HepG2 (cell line): ENCODE results near the gene ATP7B. TPM values are rescaled to one million over a fixed set of nuclear protein-coding genes. Genes with fewer than 3 reads are reported as not detected.

Experiments used
- ELF4 ChIP-seq: sonication (generic); formaldehyde crosslinking; IDR thresholded peaks from 2 replicates; pipeline ENCODE4 v1.5.0; 2020; ENCODE audit warnings: missing genetic modification reagents, mild to moderate bottlenecking, moderate library complexity, borderline replicate concordance
- KIAA2018 ChIP-seq: sonication (generic); formaldehyde crosslinking; IDR thresholded peaks from 2 replicates; pipeline ENCODE4 v1.5.0; 2020; ENCODE audit warnings: mild to moderate bottlenecking, missing genetic modification reagents, borderline replicate concordance
- KLF15 ChIP-seq: sonication (generic); formaldehyde crosslinking; IDR thresholded peaks from 2 replicates; pipeline ENCODE4 v1.8.1; 2023; ENCODE audit warnings: borderline replicate concordance, mild to moderate bottlenecking, inconsistent platforms, missing genetic modification reagents, mixed read lengths
- MAFK ChIP-seq, 2 experiments: IDR thresholded peaks in 1 of 2; conservative IDR thresholded peaks in 1 of 2; 2 replicates each; pipeline ENCODE4 v1.6.1; 2011; ENCODE audit warnings: improper control_type of control experiment in 2 of 2, low read length in 2 of 2
- NBN ChIP-seq: fragments of 450-650 bp; conservative IDR thresholded peaks from 2 replicates; pipeline ENCODE4 v1.6.1; 2017
- PITX1 ChIP-seq: sonication (generic); formaldehyde crosslinking; IDR thresholded peaks from 2 replicates; pipeline ENCODE4 v1.5.1; 2020; ENCODE audit warnings: mild to moderate bottlenecking, missing genetic modification reagents
- PRMT3 ChIP-seq: sonication (generic); formaldehyde crosslinking; IDR thresholded peaks from 2 replicates; pipeline ENCODE4 v1.8.1; 2022; ENCODE audit warnings: low read depth, mild to moderate bottlenecking, moderate library complexity, missing genetic modification reagents, borderline replicate concordance
- SSRP1 ChIP-seq: IDR thresholded peaks from 2 replicates; pipeline ENCODE4 v1.6.1; 2016; ENCODE audit warnings: control low read depth
- ZC3H4 ChIP-seq: sonication (generic); formaldehyde crosslinking; IDR thresholded peaks from 2 replicates; pipeline ENCODE4 v1.4.0; 2020; ENCODE audit warnings: missing genetic modification reagents, borderline replicate concordance
- ZNF225 ChIP-seq: sonication (generic); formaldehyde crosslinking; IDR thresholded peaks from 2 replicates; pipeline ENCODE4 v1.4.0; 2020; ENCODE audit warnings: mild to moderate bottlenecking, missing genetic modification reagents
- ZNF354B ChIP-seq: sonication (generic); formaldehyde crosslinking; IDR thresholded peaks from 2 replicates; pipeline ENCODE4 v1.8.0; 2022; ENCODE audit warnings: mild to moderate bottlenecking, missing genetic modification reagents
- ZNF414 ChIP-seq: sonication (generic); formaldehyde crosslinking; IDR thresholded peaks from 2 replicates; pipeline ENCODE4 v1.5.0; 2020; ENCODE audit warnings: missing genetic modification reagents
- ZNF550 ChIP-seq: sonication (generic); formaldehyde crosslinking; IDR thresholded peaks from 2 replicates; pipeline ENCODE4 v1.4.0; 2020; ENCODE audit warnings: mild to moderate bottlenecking, missing genetic modification reagents, borderline replicate concordance
- ZNF598 ChIP-seq: sonication (generic); formaldehyde crosslinking; IDR thresholded peaks from 2 replicates; pipeline ENCODE4 v1.5.1; 2020; ENCODE audit warnings: mild to moderate bottlenecking, missing genetic modification reagents, borderline replicate concordance
- ZNF615 ChIP-seq: sonication (generic); formaldehyde crosslinking; IDR thresholded peaks from 2 replicates; pipeline ENCODE4 v1.5.0; 2020; ENCODE audit warnings: mild to moderate bottlenecking, missing genetic modification reagents, borderline replicate concordance
- ZNF776 ChIP-seq: sonication (generic); formaldehyde crosslinking; IDR thresholded peaks from 2 replicates; pipeline ENCODE4 v1.4.0; 2020; ENCODE audit warnings: mild to moderate bottlenecking, missing genetic modification reagents
- polyA plus RNA-seq, 8 experiments: library from polyadenylated mRNA; depleted of rRNA in 3 of 8; stranded (reverse) in 7 of 8; unstranded in 1 of 8; fragments of >200 nt; fragmentation: Illumina TruSeq in 4 of 8; extraction: Trizol in 4 of 8; gene quantifications; 2 replicates each; pipeline versions ENCODE4 v1.2.1 to v1.2.3, GENCODE V29; 2011 to 2016; ENCODE audit warnings: low read depth in 4 of 8, missing spikeins in 1 of 8, mixed read lengths in 1 of 8; ENCODE audit not compliant: insufficient read depth in 1 of 8
- total RNA-seq, 5 experiments: library from RNA; depleted of rRNA; stranded (reverse); fragments of >200 nt; fragmentation: Illumina TruSeq; extraction: Trizol; gene quantifications; 2 replicates each; pipeline ENCODE4 v1.2.3, GENCODE V29; 2016; ENCODE audit warnings: low read depth in 1 of 5
- TF ChIP-seq, protein P1 (sequence below): sonication (generic); formaldehyde crosslinking; IDR thresholded peaks from 2 replicates; pipeline ENCODE4 v1.9.0; 2021; ENCODE audit warnings: missing genetic modification reagents, mild to moderate bottlenecking, borderline replicate concordance
- TF ChIP-seq, protein P2 (sequence below): sonication (generic); formaldehyde crosslinking; IDR thresholded peaks from 2 replicates; pipeline ENCODE4 v1.5.0; 2020; ENCODE audit warnings: mild to moderate bottlenecking, low read depth, missing genetic modification reagents, borderline replicate concordance

The ATP7B gene
- total and polyA plus RNA-seq, 2 of the 13 experiments (the other 11 are each of a cell fraction or from before 2014, with no cell fraction given) = 31.8 to 57.4 TPM

- TF ChIP-seq KIAA2018 (CRISPR knock-in tag) = no peak; the same call in 1 of the 2 replicates
- no peak for TF ChIP-seq NBN
- no peak for TF ChIP-seq MAFK (conservative IDR thresholded peaks at IDR 0.05 in 1 of 2, IDR thresholded peaks at IDR 0.05 in 1 of 2; ENCODE audit: low read length in 2 of 2)
- TF ChIP-seq ZNF414 = peak; percentile 99
- TF ChIP-seq ZNF550 (CRISPR knock-in tag) = peak; percentile 65; the same call in 1 of the 2 replicates
- TF ChIP-seq, protein P1, sequence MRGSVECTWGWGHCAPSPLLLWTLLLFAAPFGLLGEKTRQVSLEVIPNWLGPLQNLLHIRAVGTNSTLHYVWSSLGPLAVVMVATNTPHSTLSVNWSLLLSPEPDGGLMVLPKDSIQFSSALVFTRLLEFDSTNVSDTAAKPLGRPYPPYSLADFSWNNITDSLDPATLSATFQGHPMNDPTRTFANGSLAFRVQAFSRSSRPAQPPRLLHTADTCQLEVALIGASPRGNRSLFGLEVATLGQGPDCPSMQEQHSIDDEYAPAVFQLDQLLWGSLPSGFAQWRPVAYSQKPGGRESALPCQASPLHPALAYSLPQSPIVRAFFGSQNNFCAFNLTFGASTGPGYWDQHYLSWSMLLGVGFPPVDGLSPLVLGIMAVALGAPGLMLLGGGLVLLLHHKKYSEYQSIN (CRISPR knock-in tag) = no peak
- TF ChIP-seq PRMT3 = no peak
- TF ChIP-seq, protein P2, sequence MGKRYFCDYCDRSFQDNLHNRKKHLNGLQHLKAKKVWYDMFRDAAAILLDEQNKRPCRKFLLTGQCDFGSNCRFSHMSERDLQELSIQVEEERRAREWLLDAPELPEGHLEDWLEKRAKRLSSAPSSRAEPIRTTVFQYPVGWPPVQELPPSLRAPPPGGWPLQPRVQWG (CRISPR knock-in tag) = no peak
- no peak for TF ChIP-seq ZNF354B
- TF ChIP-seq ELF4 (CRISPR knock-in tag) = peak; percentile 30; the same call in 1 of the 2 replicates
- peak; percentile 74 for TF ChIP-seq PITX1 (CRISPR knock-in tag)
- TF ChIP-seq KLF15 (CRISPR knock-in tag) = no peak
- peak; percentile 74; the same call in 1 of the 2 replicates for TF ChIP-seq ZNF598 (CRISPR knock-in tag)
- TF ChIP-seq ZNF615 (CRISPR knock-in tag) = 0 out of 2 replicates have a peak, but pooled peaks have one; percentile 89
- no peak for TF ChIP-seq ZC3H4 (CRISPR knock-in tag)
- TF ChIP-seq ZNF776 (CRISPR knock-in tag) = peak; percentile 52; the same call in 1 of the 2 replicates
- TF ChIP-seq SSRP1 (CRISPR knock-in tag) = no peak; the same call in 1 of the 2 replicates
- TF ChIP-seq ZNF225 (CRISPR knock-in tag) = peak; percentile 79; the same call in 1 of the 2 replicates
Measured at GRCh38 chr13:52011632-52012511, 622 bp upstream of the ATP7B start, which contains the start of gene ALG11 (continued).
